ENCODE data around the gene SOWAHB.
"Not testable (repeated sequence)": the region's sequence is repeated elsewhere in the genome, so short reads cannot be mapped to it uniquely, and the experiment has no call there.

The SOWAHB gene

GRCh38 chr4:76895619-76896018 lies 2.3 kb downstream of the SOWAHB start:
- no peak for DNase-seq

GRCh38 chr4:76894537-76895255 lies 3.2 kb downstream of the SOWAHB start:
- DNase-seq: no peak

GRCh38 chr4:76892601-76893000 lies 5.3 kb downstream of the SOWAHB start:
- DNase-seq: no peak

DNA sequence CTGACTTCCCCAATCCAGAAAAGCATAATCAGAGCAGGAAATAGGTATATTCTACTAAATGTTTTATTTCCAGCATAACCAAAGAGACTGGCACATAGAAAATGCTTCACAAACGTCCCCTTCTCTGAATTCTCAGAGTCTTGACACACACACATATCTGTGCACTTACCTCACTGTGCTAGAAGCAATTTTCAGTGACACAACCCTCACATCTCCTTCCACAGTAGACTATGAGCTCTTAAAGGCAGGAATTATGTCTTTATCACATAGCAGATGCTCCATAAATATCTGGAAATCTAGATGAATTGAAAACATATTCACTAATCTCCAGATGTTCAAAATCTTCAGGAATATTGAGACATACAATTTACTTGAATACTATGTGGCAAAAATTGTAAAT lies 5.9 kb downstream of the SOWAHB start:
- no peak for DNase-seq

DNA sequence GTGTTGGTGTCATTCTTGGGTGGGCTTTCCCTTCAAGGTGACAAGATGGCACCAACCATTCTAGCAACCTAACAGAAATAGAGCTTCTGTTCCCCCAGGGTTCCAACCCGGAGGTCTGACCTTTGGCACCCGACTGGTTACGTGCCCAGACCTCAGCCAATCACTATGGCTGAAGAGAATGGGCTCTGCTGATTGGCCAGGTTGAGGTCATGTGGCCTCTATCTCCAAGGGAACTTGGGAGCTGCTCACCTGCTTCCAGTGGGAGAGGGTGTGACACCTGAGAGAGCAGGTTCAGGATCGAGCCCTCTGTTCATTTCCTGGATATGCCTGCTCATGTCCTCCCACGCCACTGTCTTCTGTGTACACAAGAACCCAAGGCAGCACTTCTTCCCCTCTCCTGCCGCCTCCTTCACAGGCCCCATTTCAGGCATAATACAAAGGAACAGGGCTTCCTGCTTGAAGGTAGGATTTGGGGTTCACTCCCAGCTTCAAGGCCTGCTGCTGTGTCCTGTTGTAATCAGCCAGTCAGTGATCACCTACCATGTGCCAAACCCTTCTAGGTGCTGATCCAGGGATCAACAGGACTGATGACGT lies 11.0 kb downstream of the SOWAHB start:
- DNase-seq: no peak

GRCh38 chr4:76886214-76886613 lies 11.7 kb downstream of the SOWAHB start:
- DNase-seq: no peak

DNA sequence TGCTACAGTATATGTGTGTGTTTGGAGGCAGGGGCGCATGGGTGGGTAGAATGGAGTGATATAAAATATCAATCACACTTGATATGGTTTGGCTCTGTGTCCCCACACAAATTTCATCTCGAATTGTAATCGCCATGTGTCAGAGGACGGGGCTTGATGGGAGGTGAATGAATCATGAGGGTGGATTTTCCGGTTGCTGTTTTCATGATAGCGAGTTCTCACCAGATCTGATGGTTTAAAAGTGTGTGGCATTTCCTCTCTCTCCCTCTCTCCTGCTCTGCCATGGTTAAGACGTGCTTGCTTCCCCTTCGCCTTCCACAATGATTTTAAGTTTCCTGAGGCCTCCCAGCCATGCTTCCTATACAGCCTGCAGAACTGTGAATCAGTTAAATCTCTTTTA lies 14.8 kb downstream of the SOWAHB start:
- no peak for DNase-seq

GRCh38 chr4:76882630-76883029 lies 15.3 kb downstream of the SOWAHB start:
- DNase-seq: no peak

DNA sequence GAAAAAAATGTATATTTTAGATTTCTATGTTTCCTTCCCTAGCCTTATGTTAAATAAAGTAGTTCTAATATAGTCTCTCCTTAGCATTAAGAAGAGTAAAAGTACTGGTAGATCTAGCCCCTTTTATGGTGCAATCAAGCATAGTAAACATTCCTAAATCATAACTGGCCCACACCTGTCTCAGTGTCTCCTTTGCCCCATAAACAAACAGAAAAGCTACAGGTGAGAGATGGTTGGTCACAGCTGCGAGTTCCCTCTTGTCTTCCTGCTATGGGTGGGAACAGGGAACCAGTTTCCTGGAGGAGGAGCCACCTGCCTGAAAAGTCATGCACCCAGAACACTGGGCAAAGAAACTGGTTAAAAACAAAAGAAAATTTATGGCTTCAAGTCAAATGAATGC lies 16.6 kb downstream of the SOWAHB start:
- no peak for DNase-seq

DNA sequence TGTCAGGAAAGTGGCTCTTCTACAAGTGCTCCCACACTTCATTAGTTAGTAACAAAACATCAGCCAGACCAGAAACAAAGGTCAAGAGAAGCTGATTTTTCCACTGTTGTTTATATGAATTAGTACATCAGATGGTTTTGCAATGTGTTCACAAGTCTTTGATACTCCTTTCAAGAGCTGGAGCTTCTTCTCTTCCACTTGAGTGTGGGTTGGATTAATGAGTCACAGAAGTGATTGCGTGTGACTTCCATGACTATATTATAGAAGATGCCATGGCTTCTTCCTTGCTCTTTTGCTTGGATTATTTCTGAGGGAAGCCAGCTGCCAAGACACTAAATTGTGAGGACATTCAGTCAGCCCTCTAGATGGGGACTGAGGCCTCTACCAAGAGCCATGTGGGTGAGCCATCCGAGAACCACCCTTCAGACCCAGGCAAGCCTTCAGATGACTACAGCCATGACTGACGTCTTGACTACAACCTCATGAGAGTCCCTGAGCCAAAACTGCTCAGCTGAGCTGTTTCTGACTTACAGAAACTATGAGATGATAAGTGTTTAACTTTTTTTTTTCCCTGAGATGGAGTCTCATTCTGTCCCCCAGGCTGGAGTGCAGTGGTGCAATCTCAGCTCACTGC lies 18.1 kb downstream of the SOWAHB start:
- DNase-seq: no peak

DNA sequence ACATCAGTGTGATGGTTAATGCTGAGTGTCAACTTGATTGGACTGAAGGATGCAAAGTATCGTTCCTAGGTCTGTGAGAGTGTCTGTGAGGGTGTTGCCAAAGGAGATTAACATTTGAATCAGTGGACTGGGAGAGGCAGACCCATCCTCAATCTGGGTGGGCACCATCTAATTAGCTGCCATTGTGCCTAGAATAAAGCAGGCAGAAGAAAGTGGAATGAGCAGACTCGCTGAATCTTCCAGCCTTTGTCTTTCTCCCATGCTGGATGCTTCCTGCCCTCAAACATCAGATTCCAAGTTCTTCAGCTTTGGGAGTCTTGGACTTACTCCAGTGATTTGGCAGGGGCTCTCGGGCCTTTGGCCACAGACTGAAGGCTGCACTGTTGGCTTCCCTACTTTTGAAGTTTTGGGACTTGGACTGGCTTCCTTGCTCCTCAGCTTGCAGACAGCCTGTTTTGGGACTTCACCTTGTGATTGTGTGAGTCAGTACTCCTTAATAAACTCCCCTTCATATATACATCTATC lies 19.2 kb downstream of the SOWAHB start:
- DNase-seq: not testable (repeated sequence)

- DNase-seq: no peak
Measured at GRCh38 chr4:76874176-76874575, 23.8 kb downstream of the SOWAHB start.

DNA sequence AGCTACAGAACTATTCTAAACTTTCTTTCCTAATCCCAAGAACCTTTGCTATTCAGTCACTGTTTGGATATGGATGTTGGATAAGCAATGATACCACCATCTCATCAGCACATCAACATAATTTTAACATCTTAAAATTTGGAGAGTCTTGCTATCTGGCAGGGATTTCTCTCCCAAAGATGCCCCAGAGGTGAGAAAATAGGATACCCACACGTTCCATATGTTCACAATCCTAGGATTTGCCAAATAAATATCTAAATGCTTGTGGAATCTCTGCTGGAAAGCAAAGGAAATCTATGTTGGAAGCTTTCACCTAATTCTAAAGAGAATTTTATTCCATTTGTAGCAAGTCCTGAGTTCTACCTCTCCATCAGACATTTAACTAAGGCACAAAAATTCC lies 24.4 kb downstream of the SOWAHB start:
- DNase-seq: no peak

GRCh38 chr4:76872556-76872955 lies 25.4 kb downstream of the SOWAHB start:
- DNase-seq: no peak

DNA sequence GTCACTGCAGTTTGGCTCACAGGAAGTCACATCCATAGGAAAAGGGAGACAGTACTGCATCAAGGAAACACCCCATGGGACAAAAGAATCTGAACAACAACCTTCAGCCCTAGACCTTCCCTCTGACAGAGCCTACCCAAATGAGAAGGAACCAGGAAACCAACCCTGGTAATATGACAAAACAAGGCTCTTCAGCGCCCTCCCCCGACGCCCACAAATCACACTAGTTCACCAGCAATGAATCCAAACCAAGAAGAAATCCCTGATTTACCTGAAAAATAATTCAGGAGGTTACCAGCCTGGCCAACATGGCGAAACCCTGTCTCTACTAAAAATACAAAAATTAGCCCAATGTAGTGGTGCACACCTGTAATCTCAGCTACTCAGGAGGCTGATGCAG lies 29.2 kb downstream of the SOWAHB start:
- DNase-seq: not testable (repeated sequence)

GRCh38 chr4:76867880-76868655 lies 29.9 kb downstream of the SOWAHB start:
- DNase-seq: no peak

DNA sequence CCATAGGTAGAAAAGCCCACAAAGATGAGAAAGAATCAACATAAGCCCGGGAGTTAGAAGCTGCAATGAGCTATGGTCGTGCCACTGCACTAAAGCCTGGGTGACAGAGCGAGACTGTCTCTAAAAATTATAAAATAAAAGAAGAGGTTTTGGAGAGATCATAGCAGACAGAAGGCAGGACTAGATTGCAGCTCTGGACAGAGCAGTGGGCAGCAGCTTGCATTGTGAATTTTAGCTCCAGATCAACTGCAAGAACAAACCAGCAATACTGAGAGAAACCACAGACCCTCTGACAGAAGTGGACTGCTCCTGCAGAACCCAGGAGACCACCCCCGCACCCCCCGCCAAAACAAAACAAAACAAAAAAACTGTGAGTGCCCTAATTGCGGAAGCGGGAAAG lies 30.6 kb downstream of the SOWAHB start:
- no peak for DNase-seq

DNA sequence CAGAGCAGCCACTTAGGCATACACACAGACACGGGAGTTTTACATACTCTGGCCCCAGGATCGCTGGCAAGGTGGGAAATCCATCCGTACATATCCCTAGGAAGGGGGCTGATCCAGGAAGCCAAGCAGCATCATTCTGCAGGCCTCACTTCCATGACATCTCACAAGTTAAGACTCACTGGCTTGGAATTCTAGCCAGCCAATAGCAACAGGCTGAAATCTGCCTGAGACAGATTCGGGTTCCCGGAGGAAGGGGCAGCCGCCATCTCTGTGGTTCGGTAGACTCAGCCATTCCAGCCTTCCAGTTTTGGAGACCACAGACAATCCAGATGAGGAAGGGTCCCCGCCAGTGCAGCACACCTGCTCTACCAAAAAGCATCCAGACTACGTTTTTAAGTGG lies 31.3 kb downstream of the SOWAHB start:
- DNase-seq: no peak

GRCh38 chr4:76858319-76858718 lies 39.6 kb downstream of the SOWAHB start:
- no peak for DNase-seq

DNA sequence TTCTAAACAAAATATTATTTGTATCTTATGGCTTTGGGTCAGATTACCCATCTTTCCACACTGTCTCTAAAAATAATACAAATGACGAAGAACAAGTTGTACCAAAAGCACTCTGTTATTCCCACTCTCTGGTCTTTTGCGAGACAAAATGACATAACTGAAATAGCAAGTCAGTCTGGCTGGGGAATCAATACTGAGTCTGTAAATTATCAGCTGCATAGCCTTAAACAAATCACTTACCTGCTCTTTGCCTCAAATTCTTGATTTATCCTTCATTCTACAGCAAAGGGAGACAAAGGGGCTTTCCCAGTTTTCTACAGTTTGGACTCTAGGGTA lies 40.9 kb downstream of the SOWAHB start:
- DNase-seq: no peak

DNA sequence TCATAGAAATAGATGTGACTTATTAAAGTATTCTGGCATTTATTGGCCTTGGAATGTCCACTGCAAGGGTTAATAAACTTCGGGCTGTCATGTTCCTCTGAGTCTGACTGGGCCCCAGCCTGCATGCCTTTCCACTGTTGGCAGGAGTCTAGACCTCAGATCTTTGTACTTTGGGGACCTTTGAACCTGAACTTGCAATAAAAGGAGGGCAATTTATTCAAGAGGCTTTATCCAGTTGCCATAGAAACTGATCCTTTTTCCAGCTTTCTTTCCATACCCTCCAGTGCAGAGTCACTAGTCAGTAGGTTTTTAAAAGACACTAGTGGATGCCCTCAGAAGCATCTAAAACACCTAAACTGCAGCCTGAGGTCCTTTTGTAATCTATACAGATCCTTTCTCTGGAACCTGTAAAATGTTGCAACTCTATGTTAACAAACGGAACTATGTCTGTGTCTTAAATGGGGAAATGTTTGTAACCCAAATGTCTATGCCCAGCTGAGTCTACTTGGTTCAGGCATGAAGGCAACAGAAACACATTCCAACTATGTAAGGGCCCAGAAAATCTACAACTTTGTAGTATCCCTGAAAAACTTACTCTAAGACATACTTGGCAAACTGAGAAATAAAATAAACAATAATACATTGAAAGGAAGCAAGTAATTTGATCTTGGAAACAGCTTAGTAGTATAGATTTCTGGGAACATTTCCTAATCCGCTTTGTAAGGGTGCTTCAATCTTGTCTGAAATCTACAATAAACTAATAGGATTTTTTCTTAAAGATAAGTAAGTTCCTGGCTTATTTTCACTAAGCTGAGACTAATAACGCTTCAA lies 41.5 kb downstream of the SOWAHB start:
- no peak for DNase-seq

- no peak for DNase-seq
Measured at GRCh38 chr4:76854858-76855257, 43.1 kb downstream of the SOWAHB start.

GRCh38 chr4:76851375-76851774 lies 46.6 kb downstream of the SOWAHB start:
- DNase-seq: no peak
